Activated T-cell treated with anti-CD3 and anti-CD28 coated beads for 24 hours (primary cell): Measurements from ENCODE around the gene COL6A1.
A peak's percentile ranks its signal among the peaks of the same experiment; 100 is the strongest.
"Not testable (repeated sequence)": the region's sequence is repeated elsewhere in the genome, so short reads cannot be mapped to it uniquely, and the experiment has no call there.

ENCODE experiments used
- DNase-seq: peaks from one replicate; pipeline ENCODE4 v3.0.0-alpha.2; 2020; ENCODE audit warnings: low read depth

COL6A1 gene

DNA sequence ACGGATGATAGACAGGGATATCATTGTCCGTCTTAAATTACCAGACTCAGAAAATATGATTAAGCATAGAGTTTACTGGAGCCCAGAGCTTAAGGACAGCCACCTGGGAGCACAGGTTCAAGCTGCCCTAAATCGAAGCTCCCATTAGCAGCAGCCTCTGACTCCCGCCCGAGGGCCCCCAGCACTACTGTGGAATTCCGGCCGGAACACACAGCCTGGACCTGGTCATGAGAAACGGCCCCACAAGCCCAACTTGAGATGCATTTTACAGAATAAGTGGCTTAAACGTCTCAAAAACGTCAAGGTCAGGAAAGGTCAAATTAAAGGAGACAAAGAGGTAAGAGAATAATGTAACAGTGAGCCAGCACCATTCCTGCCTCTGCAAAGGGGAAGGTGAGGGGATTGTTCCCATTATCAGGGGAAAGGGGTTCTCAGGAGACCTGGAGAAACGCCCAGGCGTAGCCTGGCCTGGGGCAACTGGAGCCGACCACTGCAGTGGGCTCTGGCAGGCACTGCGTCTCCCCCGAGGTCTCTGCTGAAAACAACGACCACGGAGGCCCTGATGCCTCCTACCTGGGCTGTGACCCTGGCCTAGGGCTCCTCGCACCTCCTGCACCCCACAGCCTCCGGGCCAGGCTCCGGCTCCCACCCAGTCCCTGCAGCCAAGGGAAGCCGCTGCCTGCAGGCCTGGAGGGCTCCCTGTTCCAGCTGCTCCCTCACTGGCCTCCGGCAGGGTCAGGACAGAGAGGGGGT lies 11.5 kb upstream of the COL6A1 start:
- DNase-seq: no peak

DNA sequence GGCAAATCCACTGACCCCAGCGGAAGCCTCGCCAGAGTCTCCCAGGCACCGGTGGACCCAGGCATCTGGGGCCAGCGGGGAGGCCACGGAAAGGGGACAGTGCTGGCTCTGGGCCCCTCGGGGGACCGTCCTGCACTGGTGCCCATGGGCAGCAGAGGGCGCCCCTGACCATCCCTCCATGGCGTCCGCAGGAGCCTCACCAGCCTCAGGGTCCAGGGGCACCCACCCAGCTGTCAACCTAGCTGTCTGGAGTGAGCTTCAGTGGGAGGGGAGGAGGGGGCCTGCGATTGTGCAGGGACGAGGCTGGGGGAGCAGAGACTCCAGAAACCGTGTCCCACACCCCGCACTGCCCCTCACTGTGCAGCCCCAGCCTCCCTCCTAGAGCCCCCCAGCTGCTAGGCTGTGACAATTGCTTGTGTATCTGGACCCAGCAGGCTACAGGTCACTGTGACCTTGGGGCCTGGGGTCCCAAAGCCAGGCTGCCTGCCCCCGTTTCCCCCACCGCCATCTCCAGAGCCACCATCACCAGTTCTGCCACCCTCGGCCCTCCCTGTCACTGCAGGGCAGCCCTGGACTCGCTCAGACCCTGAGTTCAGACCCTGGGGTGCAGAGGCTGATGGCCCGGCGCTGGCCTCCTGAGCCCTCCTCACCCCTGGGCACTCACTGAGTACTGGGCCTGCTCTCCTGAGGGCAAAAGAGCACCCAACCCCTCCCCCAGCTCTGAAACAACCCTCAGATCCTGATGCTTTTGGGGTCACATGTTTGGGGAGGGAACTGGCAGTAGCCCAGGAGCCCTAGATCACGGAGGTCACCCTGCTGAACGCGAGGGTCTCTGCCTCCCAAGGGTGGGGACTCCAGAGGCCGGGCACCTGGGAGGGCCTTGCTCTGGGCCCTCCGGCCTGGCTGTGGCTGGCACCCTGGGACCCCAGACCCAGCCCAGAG lies 10.6 kb upstream of the COL6A1 start:
- peak; percentile 43 for DNase-seq

DNA sequence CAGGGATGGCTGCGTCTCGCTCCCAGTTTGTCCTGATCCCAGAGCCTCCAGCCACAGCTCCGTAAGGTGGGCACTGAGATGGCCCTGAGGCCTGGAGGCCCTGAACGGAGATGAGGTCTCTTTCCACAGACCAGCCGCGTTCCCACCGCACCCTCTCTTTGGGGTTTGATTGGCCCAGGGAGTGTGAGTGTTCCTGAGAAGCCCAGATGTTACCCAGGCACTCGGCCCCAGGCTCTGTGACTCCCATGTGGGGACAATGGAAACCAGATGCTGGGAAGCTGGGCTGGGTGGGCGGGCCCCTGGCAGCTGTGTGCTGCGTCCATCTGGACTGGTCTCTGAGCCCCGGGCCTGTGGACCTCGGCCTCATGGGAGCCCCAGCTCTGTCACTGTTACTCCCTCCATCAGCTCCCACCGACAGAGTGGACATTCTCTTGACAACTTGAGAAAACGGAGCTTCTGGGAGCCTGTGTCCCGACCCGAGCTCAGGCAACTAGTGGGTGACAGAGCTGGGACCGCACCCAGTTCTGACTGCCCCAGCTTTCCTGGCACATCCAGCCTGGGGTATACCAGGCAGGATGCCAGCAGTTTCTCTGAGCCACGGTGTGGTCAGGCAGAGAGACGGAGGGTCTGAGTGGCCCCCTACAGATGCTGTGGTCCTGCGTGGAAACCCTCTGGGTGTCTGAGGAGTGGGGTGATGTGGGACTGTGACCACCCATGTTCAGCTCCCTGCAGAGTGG lies 9.8 kb upstream of the COL6A1 start:
- DNase-seq: no peak

DNA sequence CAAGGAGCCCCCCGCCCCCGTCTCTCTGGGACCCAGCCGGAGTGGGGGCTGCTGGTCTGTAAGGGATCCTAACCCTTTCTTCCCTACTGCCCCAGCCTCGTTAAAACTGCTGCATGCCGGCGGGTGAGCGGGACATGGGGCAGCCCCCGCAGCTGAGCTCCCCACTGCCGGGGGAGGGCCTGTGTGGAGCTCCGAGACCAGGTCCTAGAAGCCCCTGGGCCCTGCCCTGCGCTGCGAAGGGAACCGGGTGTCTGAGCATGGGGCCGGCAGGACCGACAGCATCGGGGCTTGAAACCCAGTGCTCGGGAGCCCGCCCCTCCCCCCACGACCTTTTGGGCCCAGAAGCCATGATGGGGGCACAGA lies 9.2 kb upstream of the COL6A1 start:
- no peak for DNase-seq

DNA sequence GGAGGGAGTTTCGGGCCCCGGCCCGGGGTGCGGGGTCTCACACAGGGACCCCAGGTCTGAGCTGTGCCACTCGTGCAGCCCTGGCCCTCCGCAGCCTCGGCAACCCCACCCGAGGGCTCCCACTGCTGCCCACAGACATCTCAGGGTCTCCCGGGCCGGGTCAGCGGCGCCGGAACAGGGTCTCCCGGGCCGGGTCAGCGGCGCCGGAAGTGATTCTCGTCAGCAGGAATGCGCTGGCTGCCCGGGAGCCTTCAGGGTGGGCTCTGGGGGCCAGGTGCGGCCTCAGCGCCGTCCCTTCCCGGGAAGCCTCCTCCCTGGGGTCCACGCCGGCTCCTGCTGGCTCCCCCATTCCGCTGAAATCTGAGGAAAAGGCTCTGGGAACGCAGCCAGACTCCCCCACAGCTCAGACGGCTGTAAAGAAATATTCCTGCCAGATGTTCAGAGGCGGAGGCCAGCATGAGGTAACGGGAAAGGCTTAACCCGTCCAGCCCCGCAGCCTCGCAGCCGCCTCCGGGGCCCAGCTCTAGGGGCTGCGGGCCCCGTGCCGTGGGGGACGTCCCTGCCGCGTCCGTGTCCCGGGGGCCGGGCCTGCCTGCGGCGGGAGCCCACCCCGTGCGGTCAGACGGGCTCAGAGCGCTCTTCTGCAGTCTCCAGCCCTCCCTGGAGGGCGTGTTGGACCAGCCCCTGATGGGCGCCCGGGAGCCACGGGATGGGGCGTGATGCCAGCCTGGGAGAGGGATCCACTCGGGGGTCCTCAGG lies 8.7 kb upstream of the COL6A1 start:
- DNase-seq: no peak

DNA sequence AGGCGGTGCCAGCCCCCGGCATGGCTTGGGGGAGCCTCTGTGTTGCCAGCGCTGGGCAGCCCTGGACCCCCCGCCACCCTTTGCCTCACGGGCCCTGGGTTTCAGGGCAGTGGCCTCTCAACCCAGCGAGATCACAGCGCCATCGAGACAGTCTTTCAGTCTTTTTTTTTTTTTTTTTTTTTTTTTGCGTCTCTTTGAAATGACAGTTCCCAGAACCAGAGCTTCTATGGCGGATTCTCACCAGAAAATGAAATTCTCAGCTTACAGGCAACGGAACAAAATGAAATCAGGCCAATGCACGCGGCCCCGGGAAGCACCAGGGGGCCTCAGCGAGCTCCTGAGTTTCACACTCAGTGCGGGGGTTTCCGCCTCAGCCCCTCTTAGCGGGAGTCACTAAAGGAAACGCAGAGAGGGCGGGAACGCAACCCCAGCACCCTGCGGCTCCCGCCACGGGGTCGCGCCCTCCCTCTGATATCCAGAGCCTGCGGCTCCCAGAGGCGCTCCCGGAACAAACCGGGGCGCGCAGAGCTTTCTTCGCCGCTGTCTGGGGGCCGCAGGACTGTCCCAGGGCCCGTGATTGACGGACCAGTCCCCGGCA lies 8.0 kb upstream of the COL6A1 start:
- peak; percentile 78 for DNase-seq

DNA sequence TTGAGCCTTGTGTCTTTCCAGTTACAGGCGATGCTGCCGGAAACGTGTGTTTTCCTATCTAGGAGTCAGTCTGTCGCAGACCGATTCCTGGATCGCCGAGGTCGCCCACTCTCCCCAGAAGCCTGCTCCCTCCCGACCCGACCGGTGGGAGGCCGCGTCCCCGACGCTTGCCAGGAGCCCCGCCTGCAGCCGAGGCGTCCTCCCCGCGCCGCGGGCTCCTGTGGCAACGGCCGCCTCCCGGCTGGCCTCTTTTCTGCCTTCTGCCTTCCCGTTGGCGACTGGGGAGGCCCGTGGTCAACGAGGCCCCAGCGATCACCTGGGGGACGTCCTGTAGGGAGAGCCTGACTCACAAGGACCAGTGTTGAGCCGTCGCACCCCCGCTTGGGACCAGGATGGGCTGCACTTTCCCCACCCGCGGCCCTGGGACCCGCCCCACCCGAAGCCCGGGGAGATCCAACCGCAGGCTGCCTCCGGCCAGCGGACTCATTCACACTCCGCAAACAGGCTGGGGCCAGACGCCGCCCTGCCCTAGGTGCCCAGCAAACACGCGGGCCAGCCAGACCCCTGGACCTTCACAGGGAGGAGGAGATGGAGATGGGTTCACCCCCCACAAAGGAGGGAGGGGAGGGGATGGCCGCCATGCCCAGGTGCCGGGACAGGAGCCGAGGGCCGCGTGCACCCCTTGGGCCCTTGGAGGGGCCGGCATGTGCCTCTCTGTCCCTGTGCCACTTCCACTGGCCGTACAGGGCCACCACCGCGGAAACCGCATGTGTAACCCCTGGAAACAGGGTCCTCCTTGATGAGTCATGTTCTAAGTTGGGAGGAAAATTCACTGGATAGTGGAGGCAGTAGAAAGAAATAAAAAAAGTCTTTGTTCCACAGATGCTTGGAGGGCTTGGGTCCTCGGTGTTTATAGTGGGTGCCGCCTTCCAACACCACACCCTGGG lies 7.2 kb upstream of the COL6A1 start:
- no peak for DNase-seq

DNA sequence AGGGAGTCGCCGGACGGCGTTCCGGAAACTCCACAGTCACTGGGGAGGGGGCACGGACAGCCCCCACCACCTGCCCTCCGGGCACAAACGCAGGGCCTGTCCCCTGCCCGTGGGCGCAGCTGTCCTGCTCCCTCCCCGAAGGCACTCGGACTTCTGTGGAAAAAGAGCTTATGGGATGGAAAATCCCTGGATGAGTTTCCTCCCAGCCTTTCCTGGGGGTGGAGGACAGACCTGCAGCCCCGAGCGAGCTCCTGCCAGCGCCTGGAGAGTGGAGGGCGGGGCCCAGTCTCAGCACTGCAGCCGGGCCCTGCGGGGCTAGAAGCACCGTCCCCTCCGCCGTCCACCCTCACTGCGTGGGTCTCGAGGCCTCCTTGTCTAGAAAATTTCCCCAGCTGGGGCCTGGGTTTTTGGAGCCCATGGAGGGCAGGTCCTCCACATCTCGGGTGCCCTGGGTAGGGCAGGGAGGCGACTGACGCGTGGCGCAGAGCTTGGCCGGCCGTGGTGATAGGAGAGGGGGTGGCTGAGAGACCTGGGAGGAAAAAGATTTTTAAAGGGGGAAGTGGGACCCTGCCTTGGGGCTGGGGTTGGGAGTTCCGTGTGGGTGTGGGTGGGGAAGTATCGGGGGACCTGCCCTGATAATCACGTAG lies 6.4 kb upstream of the COL6A1 start:
- no peak for DNase-seq

DNA sequence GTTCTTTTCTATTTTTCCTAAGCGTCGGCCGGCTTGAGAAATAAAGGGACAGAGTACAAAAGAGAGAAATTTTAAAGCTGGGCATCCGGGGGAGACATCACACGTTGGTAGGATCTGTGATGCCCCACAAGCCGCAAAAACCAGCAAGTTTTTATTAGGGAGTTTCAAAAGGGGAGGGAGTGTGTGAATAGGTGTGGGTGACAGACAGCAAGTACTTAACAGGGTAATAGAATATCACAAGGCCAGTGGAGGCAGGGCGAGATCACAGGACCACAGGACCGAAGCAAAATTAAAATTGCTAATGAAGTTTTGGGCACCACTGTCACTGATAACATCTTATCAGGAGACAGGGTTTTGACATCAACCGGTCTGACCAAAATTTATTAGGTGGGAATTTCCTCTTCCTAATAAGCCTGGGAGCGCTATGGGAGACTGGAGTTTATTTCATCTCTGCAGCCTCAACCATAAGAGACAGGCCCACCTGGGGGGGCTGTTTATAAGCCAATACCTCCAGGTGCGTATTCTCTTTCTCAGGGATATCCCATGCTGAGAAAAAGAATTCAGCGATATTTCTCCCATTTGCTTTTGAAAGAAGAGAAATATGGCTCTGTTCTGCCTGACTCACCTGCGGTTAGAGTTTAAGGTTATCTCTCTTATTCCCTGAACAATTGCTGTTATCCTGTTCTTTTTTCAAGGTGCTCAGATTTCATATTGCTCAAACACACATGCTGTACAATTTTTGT lies 5.7 kb upstream of the COL6A1 start:
- DNase-seq: not testable (repeated sequence)

DNA sequence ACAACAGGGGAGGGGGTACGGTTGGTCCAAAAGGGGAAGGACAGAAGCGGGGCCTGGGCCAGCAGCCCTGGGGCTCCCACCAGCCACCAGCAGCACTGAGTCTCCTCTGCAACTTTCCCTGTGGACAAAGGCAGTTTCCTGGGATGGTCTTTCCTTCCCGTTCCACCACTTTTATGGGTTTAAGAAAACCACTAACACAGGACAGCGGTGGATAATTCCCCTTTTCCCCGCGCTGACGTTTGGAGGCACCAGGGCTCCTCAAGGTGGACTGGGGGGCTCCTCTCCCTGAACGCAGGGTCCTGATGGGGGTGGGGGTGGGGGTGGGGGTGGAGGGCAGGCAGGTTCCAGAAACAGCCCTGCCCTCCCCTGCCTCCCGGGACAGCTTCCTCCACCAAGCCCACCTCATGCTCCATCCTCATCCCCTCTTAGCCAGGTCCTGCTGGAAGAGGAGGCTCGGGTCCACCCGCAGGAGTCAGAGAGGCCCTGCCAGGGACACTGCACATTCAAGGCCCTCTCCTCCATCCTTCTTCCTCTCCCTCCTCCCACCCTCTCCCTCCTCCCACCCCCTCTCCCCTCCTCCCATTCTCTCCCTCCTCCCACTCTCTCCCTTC lies 4.8 kb upstream of the COL6A1 start:
- DNase-seq: no peak

DNA sequence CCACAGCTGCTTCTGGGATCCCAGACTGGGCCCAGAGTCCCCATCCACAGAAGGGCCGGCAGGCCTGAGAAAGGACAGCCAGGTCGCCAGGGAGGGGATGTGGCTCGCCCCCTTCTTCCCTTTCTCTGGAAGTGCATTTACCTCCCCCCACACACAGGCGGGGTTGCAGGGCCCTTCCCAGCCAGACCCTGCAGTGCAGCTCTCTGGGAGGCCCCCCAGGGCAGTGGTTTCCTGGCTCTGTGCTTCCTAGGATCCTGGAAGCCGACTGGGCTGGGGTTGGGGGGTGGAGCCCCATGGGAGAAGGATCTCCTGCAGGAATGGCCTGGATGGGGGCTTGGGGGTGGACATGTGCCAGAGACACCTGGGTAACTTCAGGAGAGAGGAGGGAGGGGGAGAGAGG lies 4.2 kb upstream of the COL6A1 start:
- no peak for DNase-seq

DNA sequence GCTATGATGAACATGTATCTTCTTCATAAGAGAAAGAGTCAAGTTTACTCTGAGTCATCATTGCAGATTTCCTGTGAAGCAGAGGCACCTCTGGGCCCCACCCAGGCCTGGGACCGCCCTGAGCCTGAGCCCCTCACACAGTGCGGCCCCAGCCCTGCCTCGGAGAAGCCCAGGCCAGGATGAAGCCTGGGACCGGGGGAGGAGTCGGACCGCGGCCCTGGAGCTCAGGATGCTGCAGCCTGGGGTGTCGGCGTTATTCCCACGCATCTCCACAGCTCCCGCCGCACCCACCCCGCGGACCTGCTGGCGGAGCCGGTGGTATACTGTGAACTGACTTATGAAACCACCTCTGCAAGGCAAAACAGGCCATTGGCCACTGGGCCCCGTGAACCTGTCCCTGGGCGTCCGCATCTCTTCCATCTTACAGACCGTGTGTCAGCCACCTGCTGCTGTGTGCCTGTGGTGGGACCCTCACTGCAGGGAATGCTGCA lies 2.4 kb upstream of the COL6A1 start:
- no peak for DNase-seq

DNA sequence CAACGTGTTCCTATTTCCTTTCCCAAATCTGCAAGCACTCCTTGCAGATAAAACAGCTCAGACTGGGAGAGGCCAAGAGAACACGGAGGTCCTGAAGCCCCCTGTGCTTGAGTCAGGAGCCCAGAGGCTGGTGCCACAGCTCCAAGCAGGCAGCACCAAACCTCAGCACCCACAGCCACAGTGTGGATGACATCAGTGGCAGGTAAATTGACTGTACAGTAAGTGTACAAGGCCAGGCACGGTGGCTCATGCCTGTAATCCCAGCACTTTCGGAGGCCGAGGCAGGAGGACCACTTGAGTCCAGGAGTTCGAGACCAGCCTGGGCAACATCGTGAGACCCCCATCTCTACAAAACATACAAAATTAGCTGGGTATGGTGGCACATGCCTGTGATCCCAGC lies 1.9 kb upstream of the COL6A1 start:
- DNase-seq: no peak

DNA sequence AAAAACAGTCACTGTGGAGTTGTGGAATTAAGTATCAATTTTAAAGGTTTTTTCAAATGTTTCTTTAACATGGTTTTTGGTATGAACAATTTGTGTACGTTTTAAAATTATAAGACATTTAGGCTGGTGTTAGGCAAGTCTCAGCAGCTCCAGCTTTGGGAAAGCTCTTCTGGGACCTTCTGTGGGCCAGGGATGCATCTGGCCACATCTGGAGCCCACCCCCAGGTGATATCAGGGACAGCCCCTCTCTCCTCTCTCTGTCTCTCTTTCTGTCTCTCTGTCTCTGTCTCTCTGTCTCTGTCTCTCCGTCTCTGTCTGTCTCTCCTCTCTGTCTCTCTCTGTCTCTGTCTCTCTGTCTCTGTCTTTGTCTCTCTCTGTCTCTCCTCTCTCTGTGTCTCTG lies 1.3 kb upstream of the COL6A1 start:
- DNase-seq: no peak

DNA sequence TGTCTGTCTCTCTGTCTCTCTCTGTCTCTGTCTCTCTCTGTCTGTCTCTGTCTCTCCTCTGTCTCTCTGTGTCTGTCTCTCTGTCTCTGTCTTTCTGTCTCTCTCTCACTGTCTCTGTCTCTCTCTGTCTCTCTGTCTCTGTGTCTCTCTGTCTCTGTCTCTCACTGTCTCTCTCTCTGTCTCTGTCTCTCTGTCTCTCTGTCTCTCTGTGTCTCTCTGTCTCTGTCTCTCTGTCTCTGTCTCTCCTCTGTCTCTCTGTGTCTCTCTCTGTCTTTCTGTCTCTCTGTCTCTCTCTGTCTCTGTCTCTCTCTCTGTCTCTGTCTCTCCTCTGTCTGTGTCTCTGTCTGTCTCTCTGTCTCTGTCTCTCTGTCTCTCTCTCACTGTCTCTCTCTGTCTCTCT lies 873 bp upstream of the COL6A1 start:
- DNase-seq: no peak

DNA sequence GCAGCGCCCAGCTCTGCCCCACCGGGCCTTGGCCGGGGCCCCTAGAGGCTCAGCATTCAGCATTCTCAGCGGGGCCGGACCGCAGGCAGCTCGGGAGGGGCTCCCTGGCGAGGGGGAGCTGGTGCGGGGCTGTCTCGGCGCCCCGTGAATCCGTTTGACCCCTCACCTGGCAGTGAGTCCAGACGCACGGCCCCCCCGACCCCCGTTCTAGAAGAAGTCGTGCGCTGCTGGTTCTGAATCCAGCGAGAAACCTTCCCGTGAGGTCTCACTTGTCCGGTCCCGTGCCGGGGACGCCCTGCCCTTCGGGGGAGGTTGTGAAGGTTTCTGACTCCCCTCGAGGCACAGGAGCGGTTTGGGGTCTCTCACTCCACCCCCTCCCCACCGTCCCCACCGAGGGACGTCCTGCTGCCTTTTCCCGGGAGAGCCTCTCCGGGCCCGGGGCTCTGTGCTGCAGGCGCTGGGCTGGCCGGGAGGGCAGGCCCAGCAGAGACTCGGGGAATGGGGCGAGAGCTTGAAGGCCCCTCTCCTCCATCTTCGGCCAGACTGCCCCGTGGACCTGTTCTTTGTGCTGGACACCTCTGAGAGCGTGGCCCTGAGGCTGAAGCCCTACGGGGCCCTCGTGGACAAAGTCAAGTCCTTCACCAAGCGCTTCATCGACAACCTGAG lies 655 bp downstream of the COL6A1 start:
- no peak for DNase-seq

DNA sequence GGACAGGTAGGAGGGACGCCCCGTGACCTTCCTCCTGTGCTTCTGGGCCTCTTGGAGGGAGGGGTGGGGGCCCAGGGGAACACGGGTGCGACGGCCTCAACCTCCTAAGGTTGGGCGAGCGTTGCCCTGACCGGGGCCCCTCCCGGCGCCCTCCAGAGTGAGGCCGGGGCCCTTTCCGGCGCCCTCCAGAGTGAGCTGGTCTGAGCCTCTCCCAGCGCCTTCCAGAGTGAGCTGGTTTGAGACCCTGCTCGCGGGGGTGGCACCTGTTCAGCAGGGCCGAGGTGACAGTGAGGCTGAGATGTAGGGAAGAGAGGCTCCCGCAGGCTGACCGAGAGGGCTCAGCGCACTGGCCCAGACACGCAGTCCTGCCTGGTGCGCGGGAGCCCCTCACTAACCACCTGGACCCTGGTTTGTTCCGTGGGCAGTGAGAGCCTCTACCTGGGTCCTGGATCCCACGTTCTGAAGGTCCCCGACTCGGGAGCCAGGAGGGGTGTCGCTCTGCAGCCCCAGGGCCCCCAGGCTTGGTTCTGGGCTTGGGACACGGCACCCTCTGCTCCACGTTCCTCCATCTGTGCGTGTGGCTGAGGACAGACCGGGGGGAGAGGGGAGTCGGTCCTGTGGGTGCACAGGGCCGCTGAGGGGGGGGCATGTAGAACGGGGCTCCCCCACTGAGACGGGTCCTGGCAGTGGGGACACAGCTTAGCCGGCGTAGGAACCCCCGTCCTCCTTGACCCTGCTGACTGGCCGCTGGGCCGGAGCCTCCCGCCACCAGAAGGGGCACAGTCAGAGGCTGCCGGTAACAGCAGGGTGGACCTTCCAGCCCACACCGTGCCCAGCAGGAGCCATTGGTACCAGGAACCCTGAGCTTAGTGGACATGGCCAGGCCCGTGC lies 1.4 kb downstream of the COL6A1 start:
- no peak for DNase-seq
